HepG2 (cell line): ENCODE data around the gene PROX1. TPM values are rescaled to one million over a fixed set of nuclear protein-coding genes. Genes with fewer than 3 reads are reported as not detected.

ENCODE experiments used
- CBX1 ChIP-seq: IDR thresholded peaks from one replicate; pipeline ENCODE4 v1.6.1; 2016; ENCODE audit warnings: antibody characterized with exemption, low read depth
- CREM ChIP-seq, 2 experiments: sonication (generic) in 1 of 2; formaldehyde crosslinking in 1 of 2; IDR thresholded peaks; 2 replicates each; pipeline versions ENCODE4 v1.4.0 to v1.6.1; 2016 to 2020; ENCODE audit warnings: antibody characterized with exemption in 1 of 2, mild to moderate bottlenecking in 1 of 2, missing genetic modification reagents in 1 of 2
- DMAP1 ChIP-seq: IDR thresholded peaks from 2 replicates; pipeline ENCODE4 v1.6.1; 2016
- MAF1 ChIP-seq: sonication (generic); formaldehyde crosslinking; IDR thresholded peaks from 2 replicates; pipeline ENCODE4 v1.5.0; 2020; ENCODE audit warnings: missing genetic modification reagents, borderline replicate concordance
- MTA1 ChIP-seq: sonication (generic); formaldehyde crosslinking; IDR thresholded peaks from 2 replicates; pipeline ENCODE4 v1.4.0; 2020; ENCODE audit warnings: missing genetic modification reagents, mild to moderate bottlenecking, borderline replicate concordance
- MYC ChIP-seq: sonication (generic); formaldehyde crosslinking; IDR thresholded peaks from 2 replicates; pipeline ENCODE4 v1.9.0; 2021; ENCODE audit warnings: missing genetic modification reagents, borderline replicate concordance
- NBN ChIP-seq: fragments of 450-650 bp; conservative IDR thresholded peaks from 2 replicates; pipeline ENCODE4 v1.6.1; 2017
- PITX1 ChIP-seq: sonication (generic); formaldehyde crosslinking; IDR thresholded peaks from 2 replicates; pipeline ENCODE4 v1.5.1; 2020; ENCODE audit warnings: mild to moderate bottlenecking, missing genetic modification reagents
- SP140L ChIP-seq: sonication (generic); formaldehyde crosslinking; IDR thresholded peaks from 2 replicates; pipeline ENCODE4 v1.4.0; 2020; ENCODE audit warnings: missing genetic modification reagents, borderline replicate concordance
- ZMYM3 ChIP-seq: sonication (generic); formaldehyde crosslinking; IDR thresholded peaks from 2 replicates; pipeline ENCODE4 v1.5.1; 2020; ENCODE audit warnings: mild to moderate bottlenecking, missing genetic modification reagents
- ZNF333 ChIP-seq: sonication (generic); formaldehyde crosslinking; IDR thresholded peaks from 2 replicates; pipeline ENCODE4 v1.4.0; 2020; ENCODE audit warnings: mild to moderate bottlenecking, missing genetic modification reagents, borderline replicate concordance
- ZNF33B ChIP-seq: sonication (generic); formaldehyde crosslinking; IDR thresholded peaks from 2 replicates; pipeline ENCODE4 v1.5.1; 2020; ENCODE audit warnings: mild to moderate bottlenecking, missing genetic modification reagents
- ZNF382 ChIP-seq: sonication (generic); formaldehyde crosslinking; IDR thresholded peaks from 2 replicates; pipeline ENCODE4 v1.5.0; 2020; ENCODE audit warnings: missing genetic modification reagents, mild to moderate bottlenecking, borderline replicate concordance
- ZNF556 ChIP-seq: sonication (generic); formaldehyde crosslinking; IDR thresholded peaks from 2 replicates; pipeline ENCODE4 v1.4.0; 2020; ENCODE audit warnings: mild to moderate bottlenecking, missing genetic modification reagents, borderline replicate concordance
- ZNF703 ChIP-seq: sonication (generic); formaldehyde crosslinking; IDR thresholded peaks from 2 replicates; pipeline ENCODE4 v1.5.1; 2020; ENCODE audit warnings: missing genetic modification reagents, mild to moderate bottlenecking, moderate library complexity, borderline replicate concordance
- polyA plus RNA-seq, 8 experiments: library from polyadenylated mRNA; depleted of rRNA in 3 of 8; stranded (reverse) in 7 of 8; unstranded in 1 of 8; fragments of >200 nt; fragmentation: Illumina TruSeq in 4 of 8; extraction: Trizol in 4 of 8; gene quantifications; 2 replicates each; pipeline versions ENCODE4 v1.2.1 to v1.2.3, GENCODE V29; 2011 to 2016; ENCODE audit warnings: low read depth in 4 of 8, missing spikeins in 1 of 8, mixed read lengths in 1 of 8; ENCODE audit not compliant: insufficient read depth in 1 of 8
- total RNA-seq, 5 experiments: library from RNA; depleted of rRNA; stranded (reverse); fragments of >200 nt; fragmentation: Illumina TruSeq; extraction: Trizol; gene quantifications; 2 replicates each; pipeline ENCODE4 v1.2.3, GENCODE V29; 2016; ENCODE audit warnings: low read depth in 1 of 5
- TF ChIP-seq, protein P1 (sequence below): sonication (generic); formaldehyde crosslinking; IDR thresholded peaks from 2 replicates; pipeline ENCODE4 v1.5.1; 2020; ENCODE audit warnings: mild to moderate bottlenecking, missing genetic modification reagents, borderline replicate concordance
- TF ChIP-seq, protein P2 (sequence below): sonication (generic); formaldehyde crosslinking; IDR thresholded peaks from 2 replicates; pipeline ENCODE4 v1.5.0; 2020; ENCODE audit warnings: missing genetic modification reagents
- TF ChIP-seq, protein P3 (sequence below), 2 experiments: sonication (generic) in 1 of 2; formaldehyde crosslinking in 1 of 2; IDR thresholded peaks; 2 replicates each; pipeline versions ENCODE4 v1.5.1 to v1.6.1; 2011 to 2020; ENCODE audit warnings: borderline replicate concordance in 1 of 2, low read depth in 1 of 2, low read length in 1 of 2, mild to moderate bottlenecking in 1 of 2, missing genetic modification reagents in 1 of 2, moderate library complexity in 1 of 2
- TF ChIP-seq, protein P4 (sequence below): sonication (generic); formaldehyde crosslinking; IDR thresholded peaks from 2 replicates; pipeline ENCODE4 v1.8.1; 2022; ENCODE audit warnings: mild to moderate bottlenecking, missing genetic modification reagents

PROX1 gene
- total and polyA plus RNA-seq, 2 of the 13 experiments (the other 11 are each of a cell fraction or from before 2014, with no cell fraction given), result 12.3 to 30.2 TPM

DNA sequence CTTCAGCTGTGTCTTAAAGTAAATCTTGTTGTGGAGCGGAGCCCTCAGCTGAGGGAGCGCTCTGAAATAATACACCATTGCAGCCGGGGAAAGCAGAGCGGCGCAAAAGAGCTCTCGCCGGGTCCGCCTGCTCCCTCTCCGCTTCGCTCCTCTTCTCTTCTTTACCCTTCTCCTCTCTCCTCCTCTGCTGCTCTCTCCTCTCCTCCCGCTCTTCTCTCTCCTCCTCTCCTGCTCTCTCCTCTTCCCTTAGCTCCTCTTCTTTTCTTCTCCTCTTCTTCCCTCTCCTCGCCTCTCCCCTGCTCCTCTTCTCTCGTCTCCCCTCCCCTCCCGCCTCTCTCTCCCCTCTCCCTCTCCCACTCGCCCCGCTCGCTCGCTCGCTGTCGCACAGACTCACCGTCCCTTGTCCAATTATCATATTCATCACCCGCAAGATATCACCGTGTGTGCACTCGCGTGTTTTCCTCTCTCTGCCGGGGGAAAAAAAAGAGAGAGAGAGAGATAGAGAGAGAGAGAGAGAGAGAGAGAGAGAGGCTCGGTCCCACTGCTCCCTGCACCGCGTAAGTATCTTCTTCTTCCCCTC, at the start of gene PROX1 (continued):
- TF ChIP-seq, protein P1, sequence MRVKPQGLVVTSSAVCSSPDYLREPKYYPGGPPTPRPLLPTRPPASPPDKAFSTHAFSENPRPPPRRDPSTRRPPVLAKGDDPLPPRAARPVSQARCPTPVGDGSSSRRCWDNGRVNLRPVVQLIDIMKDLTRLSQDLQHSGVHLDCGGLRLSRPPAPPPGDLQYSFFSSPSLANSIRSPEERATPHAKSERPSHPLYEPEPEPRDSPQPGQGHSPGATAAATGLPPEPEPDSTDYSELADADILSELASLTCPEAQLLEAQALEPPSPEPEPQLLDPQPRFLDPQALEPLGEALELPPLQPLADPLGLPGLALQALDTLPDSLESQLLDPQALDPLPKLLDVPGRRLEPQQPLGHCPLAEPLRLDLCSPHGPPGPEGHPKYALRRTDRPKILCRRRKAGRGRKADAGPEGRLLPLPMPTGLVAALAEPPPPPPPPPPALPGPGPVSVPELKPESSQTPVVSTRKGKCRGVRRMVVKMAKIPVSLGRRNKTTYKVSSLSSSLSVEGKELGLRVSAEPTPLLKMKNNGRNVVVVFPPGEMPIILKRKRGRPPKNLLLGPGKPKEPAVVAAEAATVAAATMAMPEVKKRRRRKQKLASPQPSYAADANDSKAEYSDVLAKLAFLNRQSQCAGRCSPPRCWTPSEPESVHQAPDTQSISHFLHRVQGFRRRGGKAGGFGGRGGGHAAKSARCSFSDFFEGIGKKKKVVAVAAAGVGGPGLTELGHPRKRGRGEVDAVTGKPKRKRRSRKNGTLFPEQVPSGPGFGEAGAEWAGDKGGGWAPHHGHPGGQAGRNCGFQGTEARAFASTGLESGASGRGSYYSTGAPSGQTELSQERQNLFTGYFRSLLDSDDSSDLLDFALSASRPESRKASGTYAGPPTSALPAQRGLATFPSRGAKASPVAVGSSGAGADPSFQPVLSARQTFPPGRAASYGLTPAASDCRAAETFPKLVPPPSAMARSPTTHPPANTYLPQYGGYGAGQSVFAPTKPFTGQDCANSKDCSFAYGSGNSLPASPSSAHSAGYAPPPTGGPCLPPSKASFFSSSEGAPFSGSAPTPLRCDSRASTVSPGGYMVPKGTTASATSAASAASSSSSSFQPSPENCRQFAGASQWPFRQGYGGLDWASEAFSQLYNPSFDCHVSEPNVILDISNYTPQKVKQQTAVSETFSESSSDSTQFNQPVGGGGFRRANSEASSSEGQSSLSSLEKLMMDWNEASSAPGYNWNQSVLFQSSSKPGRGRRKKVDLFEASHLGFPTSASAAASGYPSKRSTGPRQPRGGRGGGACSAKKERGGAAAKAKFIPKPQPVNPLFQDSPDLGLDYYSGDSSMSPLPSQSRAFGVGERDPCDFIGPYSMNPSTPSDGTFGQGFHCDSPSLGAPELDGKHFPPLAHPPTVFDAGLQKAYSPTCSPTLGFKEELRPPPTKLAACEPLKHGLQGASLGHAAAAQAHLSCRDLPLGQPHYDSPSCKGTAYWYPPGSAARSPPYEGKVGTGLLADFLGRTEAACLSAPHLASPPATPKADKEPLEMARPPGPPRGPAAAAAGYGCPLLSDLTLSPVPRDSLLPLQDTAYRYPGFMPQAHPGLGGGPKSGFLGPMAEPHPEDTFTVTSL (CRISPR knock-in tag), result no peak
- TF ChIP-seq CREM (IDR thresholded peaks at IDR 0.05), result 0 out of 2 replicates have a peak, but pooled peaks have one; percentile 82
- no peak for TF ChIP-seq CREM (CRISPR knock-in tag; IDR thresholded peaks at IDR 0.05)
- TF ChIP-seq ZMYM3, result peak; percentile 8; the same call in 1 of the 2 replicates
- TF ChIP-seq MYC, result no peak
- TF ChIP-seq SP140L (CRISPR knock-in tag), result no peak
- no peak for TF ChIP-seq ZNF333 (CRISPR knock-in tag)
- TF ChIP-seq CBX1, result peak; percentile 35
- no peak for TF ChIP-seq ZNF703
- TF ChIP-seq NBN, result no peak
- no peak for TF ChIP-seq MAF1 (CRISPR knock-in tag)
- TF ChIP-seq, protein P2, sequence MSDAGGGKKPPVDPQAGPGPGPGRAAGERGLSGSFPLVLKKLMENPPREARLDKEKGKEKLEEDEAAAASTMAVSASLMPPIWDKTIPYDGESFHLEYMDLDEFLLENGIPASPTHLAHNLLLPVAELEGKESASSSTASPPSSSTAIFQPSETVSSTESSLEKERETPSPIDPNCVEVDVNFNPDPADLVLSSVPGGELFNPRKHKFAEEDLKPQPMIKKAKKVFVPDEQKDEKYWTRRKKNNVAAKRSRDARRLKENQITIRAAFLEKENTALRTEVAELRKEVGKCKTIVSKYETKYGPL (CRISPR knock-in tag), result no peak
- TF ChIP-seq, protein P3, sequence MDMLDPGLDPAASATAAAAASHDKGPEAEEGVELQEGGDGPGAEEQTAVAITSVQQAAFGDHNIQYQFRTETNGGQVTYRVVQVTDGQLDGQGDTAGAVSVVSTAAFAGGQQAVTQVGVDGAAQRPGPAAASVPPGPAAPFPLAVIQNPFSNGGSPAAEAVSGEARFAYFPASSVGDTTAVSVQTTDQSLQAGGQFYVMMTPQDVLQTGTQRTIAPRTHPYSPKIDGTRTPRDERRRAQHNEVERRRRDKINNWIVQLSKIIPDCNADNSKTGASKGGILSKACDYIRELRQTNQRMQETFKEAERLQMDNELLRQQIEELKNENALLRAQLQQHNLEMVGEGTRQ (IDR thresholded peaks at IDR 0.05; ENCODE audit: low read depth, low read length), result no peak
- TF ChIP-seq, protein P3 (CRISPR knock-in tag; IDR thresholded peaks at IDR 0.05; ENCODE audit: borderline replicate concordance), result no peak
- TF ChIP-seq ZNF382 (CRISPR knock-in tag), result no peak
- no peak for TF ChIP-seq DMAP1 (CRISPR knock-in tag)
- no peak; the same call in 1 of the 2 replicates for TF ChIP-seq MTA1 (CRISPR knock-in tag)
- TF ChIP-seq ZNF33B (CRISPR knock-in tag), result no peak
- no peak for TF ChIP-seq ZNF556 (CRISPR knock-in tag)
- TF ChIP-seq, protein P4, sequence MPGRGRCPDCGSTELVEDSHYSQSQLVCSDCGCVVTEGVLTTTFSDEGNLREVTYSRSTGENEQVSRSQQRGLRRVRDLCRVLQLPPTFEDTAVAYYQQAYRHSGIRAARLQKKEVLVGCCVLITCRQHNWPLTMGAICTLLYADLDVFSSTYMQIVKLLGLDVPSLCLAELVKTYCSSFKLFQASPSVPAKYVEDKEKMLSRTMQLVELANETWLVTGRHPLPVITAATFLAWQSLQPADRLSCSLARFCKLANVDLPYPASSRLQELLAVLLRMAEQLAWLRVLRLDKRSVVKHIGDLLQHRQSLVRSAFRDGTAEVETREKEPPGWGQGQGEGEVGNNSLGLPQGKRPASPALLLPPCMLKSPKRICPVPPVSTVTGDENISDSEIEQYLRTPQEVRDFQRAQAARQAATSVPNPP, result no peak
- TF ChIP-seq PITX1 (CRISPR knock-in tag), result no peak; the same call in 1 of the 2 replicates
